Activated CD4-positive, alpha-beta T cell treated with anti-CD3 and anti-CD28 coated beads, Interleukin-2, Interleukin-6, amounts not matched to agents 100 ng/mL and 50 ng/mL, durations not matched to agents 16 hours and 8 hours (primary cell): ENCODE results near the gene ARL4C.
A peak's percentile ranks its signal among the peaks of the same experiment; 100 is the strongest.
"Not testable (repeated sequence)": the region's sequence is repeated elsewhere in the genome, so short reads cannot be mapped to it uniquely, and the experiment has no call there.

ENCODE experiments used
- DNase-seq: peaks from one replicate; pipeline ENCODE4 v3.0.0-alpha.2; 2020

The ARL4C gene

GRCh38 chr2:234469972-234470371 is 26.9 kb downstream of the ARL4C start:
- DNase-seq = no peak

GRCh38 chr2:234469251-234469845 is 27.5 kb downstream of the ARL4C start:
- no peak for DNase-seq

GRCh38 chr2:234468503-234468902 is 28.4 kb downstream of the ARL4C start:
- no peak for DNase-seq

GRCh38 chr2:234467289-234467688 is 29.6 kb downstream of the ARL4C start:
- DNase-seq = no peak

- no peak for DNase-seq
Observed at GRCh38 chr2:234464291-234464645, 32.6 kb downstream of the ARL4C start.

- DNase-seq = peak; percentile 78
Observed at GRCh38 chr2:234463626-234464290, 33.1 kb downstream of the ARL4C start.

- DNase-seq = peak; percentile 34
Observed at GRCh38 chr2:234462218-234462992, 34.5 kb downstream of the ARL4C start.

- DNase-seq = no peak
Observed at GRCh38 chr2:234459401-234460009, 37.4 kb downstream of the ARL4C start.

GRCh38 chr2:234458466-234458865 is 38.4 kb downstream of the ARL4C start:
- no peak for DNase-seq

- DNase-seq = no peak
Observed at GRCh38 chr2:234457421-234457820, 39.5 kb downstream of the ARL4C start.

GRCh38 chr2:234455246-234455645 is 41.6 kb downstream of the ARL4C start:
- not testable (repeated sequence) for DNase-seq

GRCh38 chr2:234454433-234454832 is 42.4 kb downstream of the ARL4C start:
- DNase-seq = no peak

- no peak for DNase-seq
Observed at GRCh38 chr2:234453216-234453615, 43.7 kb downstream of the ARL4C start.

GRCh38 chr2:234451852-234452625 is 44.8 kb downstream of the ARL4C start:
- no peak for DNase-seq

GRCh38 chr2:234451242-234451641 is 45.6 kb downstream of the ARL4C start:
- no peak for DNase-seq

- no peak for DNase-seq
Observed at GRCh38 chr2:234450431-234451124, 46.3 kb downstream of the ARL4C start.

- no peak for DNase-seq
Observed at GRCh38 chr2:234448506-234449184, 48.2 kb downstream of the ARL4C start.

- no peak for DNase-seq
Observed at GRCh38 chr2:234447963-234448362, 48.9 kb downstream of the ARL4C start.

- DNase-seq = no peak
Observed at GRCh38 chr2:234447189-234447588, 49.7 kb downstream of the ARL4C start.

GRCh38 chr2:234446404-234447076 is 50.3 kb downstream of the ARL4C start:
- peak; percentile 83 for DNase-seq

GRCh38 chr2:234444893-234445292 is 52.0 kb downstream of the ARL4C start:
- peak; percentile 63 for DNase-seq
